C4-2B (cell line): ENCODE results near the gene YWHAE.
"Not testable (repeated sequence)": the region's sequence is repeated elsewhere in the genome, so short reads cannot be mapped to it uniquely, and the experiment has no call there.

Experiments
- CTCF ChIP-seq: fragments of 450-650 bp; conservative IDR thresholded peaks from 2 replicates; pipeline ENCODE4 v1.5.1; 2017; ENCODE audit warnings: mild to moderate bottlenecking
- ZFX ChIP-seq: fragments of 450-650 bp; IDR thresholded peaks from 2 replicates; pipeline ENCODE4 v1.6.1; 2017

DNA sequence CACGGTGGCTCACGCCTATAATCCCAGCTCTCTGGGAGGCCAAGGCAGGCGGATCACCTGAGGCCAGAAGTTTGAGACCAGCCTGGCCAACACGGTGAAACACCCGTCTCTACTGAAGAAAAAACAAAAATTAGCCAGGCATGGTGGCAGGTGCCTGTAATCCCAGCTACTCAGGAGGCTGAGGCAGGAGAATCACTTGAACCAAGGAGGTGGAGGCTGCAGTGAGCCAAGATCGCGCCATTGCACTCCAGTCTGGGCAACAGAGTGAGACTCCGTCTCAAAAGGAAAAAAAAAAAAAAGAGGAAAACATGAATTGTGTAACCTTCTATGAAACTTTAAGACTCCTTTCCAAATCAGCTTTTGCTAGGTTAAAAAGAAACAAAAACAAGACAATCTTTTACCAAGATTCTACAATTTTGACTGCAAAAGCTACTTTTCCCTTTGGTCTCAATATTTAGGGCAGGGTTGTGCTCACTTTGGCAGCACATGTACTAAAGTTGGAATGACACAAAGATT lies 13.3 kb downstream of the YWHAE start:
- not testable (repeated sequence) for TF ChIP-seq CTCF, ZFX
